Calu3 (cell line): Measurements from ENCODE around the gene TTC27. TPM values are rescaled to one million over a fixed set of nuclear protein-coding genes. Genes with fewer than 3 reads are reported as not detected.

Experiments
- BruUV-seq: library from RNA; stranded (reverse); fragments of 400-500 nt; replicated peaks from 2 replicates; lab custom pipeline; 2021; lab: Mats Ljungman, UMichigan
- CTCF ChIA-PET: fragments of 300-600 bp; sonication (Branson Sonifier 250); formaldehyde crosslinking; loops from one replicate; lab custom pipeline; 2022; ENCODE audit warnings: antibody characterized with exemption; lab: Charles Lee
- DNase-seq: peaks from one replicate; pipeline ENCODE4 v3.0.0; 2022
- H3K27ac Mint-ChIP-seq: one replicate; pipeline ENCODE4 v1.8.0; 2022; ENCODE audit warnings: mixed read lengths; ENCODE audit not compliant: unreplicated experiment
- H3K27me3 Mint-ChIP-seq: one replicate; pipeline ENCODE4 v1.8.0; 2022; ENCODE audit warnings: mixed read lengths; ENCODE audit not compliant: unreplicated experiment
- H3K36me3 Mint-ChIP-seq: one replicate; pipeline ENCODE4 v1.8.0; 2022; ENCODE audit warnings: mild to moderate bottlenecking, moderate library complexity, mixed read lengths; ENCODE audit not compliant: insufficient read depth, unreplicated experiment
- H3K4me1 Mint-ChIP-seq: one replicate; pipeline ENCODE4 v1.8.0; 2022; ENCODE audit warnings: mild to moderate bottlenecking, low read depth, mixed read lengths; ENCODE audit not compliant: unreplicated experiment
- H3K4me3 Mint-ChIP-seq: one replicate; pipeline ENCODE4 v1.8.0; 2022; ENCODE audit warnings: mild to moderate bottlenecking, low read depth, moderate library complexity, mixed read lengths; ENCODE audit not compliant: unreplicated experiment
- H3K9me3 Mint-ChIP-seq: one replicate; pipeline ENCODE4 v1.8.0; 2022; ENCODE audit warnings: low read depth, mixed read lengths; ENCODE audit not compliant: unreplicated experiment
- CTCF ChIP-seq: fragments of 200-600 bp; IDR thresholded peaks from one replicate; pipeline ENCODE4 v1.8.0; 2022; ENCODE audit warnings: antibody characterized with exemption; ENCODE audit not compliant: unreplicated experiment
- intact Hi-C: fragments of 100-400 bp; cut with micrococcal nuclease; formaldehyde crosslinking; loops from one replicate; pipeline ENCODE4 v1.10.0; 2022; ENCODE audit not compliant: unreplicated experiment
- total RNA-seq: library from RNA; stranded (reverse); gene quantifications from 2 replicates; pipeline ENCODE4 v1.2.3, GENCODE V29; 2022

The TTC27 gene
- total RNA-seq, 1 experiment from 2014 or later: 20.1 TPM

GRCh38 chr2:32668254-32668653 lies 40.4 kb downstream of the TTC27 start:
- no peaks in the 10 kb centered on the region for H3K4me1 Mint-ChIP-seq
- H3K36me3 Mint-ChIP-seq: no peaks in the 10 kb centered on the region
- H3K27me3 Mint-ChIP-seq: no peaks in the 10 kb centered on the region
- TF ChIP-seq CTCF: no peak
- no peaks in the 10 kb centered on the region for H3K9me3 Mint-ChIP-seq
- CTCF ChIA-PET: no interaction called here
- intact Hi-C loops: no loop called here
- DNase-seq: no peak
- H3K4me3 Mint-ChIP-seq: no peak overlapping the region
- H3K27ac Mint-ChIP-seq: no peak overlapping the region
- BruUV-seq: no TSS peak

GRCh38 chr2:32671885-32672533 lies 44.2 kb downstream of the TTC27 start:
- Mint-ChIP-seq H3K4me3 (no peak overlapping the region), H3K36me3 (no peaks in the 10 kb centered on the region), H3K9me3 (no peaks in the 10 kb centered on the region), H3K27me3 (no peaks in the 10 kb centered on the region), H3K27ac (no peak overlapping the region), H3K4me1 (no peaks in the 10 kb centered on the region)
- CTCF ChIA-PET: no interaction called here
- intact Hi-C loops: no loop called here
- BruUV-seq: no TSS peak
- no peak for DNase-seq
- TF ChIP-seq CTCF: no peak

GRCh38 chr2:32678825-32679224 lies 51.0 kb downstream of the TTC27 start:
- no peak overlapping the region for H3K4me3 Mint-ChIP-seq
- H3K36me3 Mint-ChIP-seq: no peaks in the 10 kb centered on the region
- H3K27ac Mint-ChIP-seq: no peak overlapping the region
- intact Hi-C loops: no loop called here
- TF ChIP-seq CTCF: no peak
- BruUV-seq: no TSS peak
- no peaks in the 10 kb centered on the region for H3K27me3 Mint-ChIP-seq
- peaks cover 14% of the 10 kb centered on the region for H3K4me1 Mint-ChIP-seq
- CTCF ChIA-PET: no interaction called here
- H3K9me3 Mint-ChIP-seq: no peaks in the 10 kb centered on the region
- DNase-seq: no peak

GRCh38 chr2:32680942-32681341 lies 53.1 kb downstream of the TTC27 start:
- Mint-ChIP-seq H3K9me3 (no peaks in the 10 kb centered on the region), H3K27me3 (no peaks in the 10 kb centered on the region), H3K27ac (no peak overlapping the region), H3K4me3 (no peak overlapping the region), H3K36me3 (no peaks in the 10 kb centered on the region), H3K4me1 (peaks cover 14% of the 10 kb centered on the region)
- intact Hi-C loops: no loop called here
- BruUV-seq: no TSS peak
- no peak for DNase-seq
- CTCF ChIA-PET: no interaction called here
- no peak for TF ChIP-seq CTCF
